Lower leg skin (tissue), 3 donors: ENCODE data around the gene COL24A1.

Experiments
- CTCF ChIP-seq, 3 donors: fragments of 450-650 bp; IDR thresholded peaks; one replicate each; pipeline ENCODE4 v1.5.1; 2016; ENCODE audit warnings: antibody characterized with exemption in 3 of 3, mild to moderate bottlenecking in 3 of 3, moderate library complexity in 2 of 3
- POLR2A ChIP-seq, 2 donors: fragments of 450-650 bp; IDR thresholded peaks; one replicate each; pipeline ENCODE4 v1.6.1; 2016 to 2017; ENCODE audit warnings: antibody characterized with exemption in 2 of 2, mild to moderate bottlenecking in 1 of 2, moderate library complexity in 1 of 2

- TF ChIP-seq POLR2A (IDR thresholded peaks at IDR 0.05) (no peak), CTCF (IDR thresholded peaks at IDR 0.05) (no peak)
These were observed 447.7 kb downstream of the COL24A1 start for GRCh38 chr1:85708829-85709227.
